H1 (cell line): ENCODE results near the gene GAMT. TPM values are rescaled to one million over a fixed set of nuclear protein-coding genes. Genes with fewer than 3 reads are reported as not detected.
A peak's percentile ranks its signal among the peaks of the same experiment; 100 is the strongest.

Source experiments
- CTCF ChIA-PET: fragments of 300-600 bp; sonication (Branson Sonifier 250); formaldehyde crosslinking; loops from one replicate; lab custom pipeline; 2021; ENCODE audit not compliant: partially characterized antibody; lab: Charles Lee
- POLR2A ChIA-PET: fragments of 300-600 bp; sonication (Branson Sonifier 250); formaldehyde crosslinking; loops from one replicate; lab custom pipeline; 2021; ENCODE audit warnings: inconsistent platforms; ENCODE audit not compliant: partially characterized antibody; lab: Charles Lee
- DNase-seq, 2 experiments: peaks; one replicate each; pipeline versions ENCODE4 v3.0.0 to v3.0.0-alpha.2; 2010 to 2022; ENCODE audit warnings: low spot score in 2 of 2, low read depth in 1 of 2, mixed read lengths in 1 of 2
- FAIRE-seq: peaks from 2 replicates; lab custom pipeline; 2011; peaks lifted over from hg19 to GRCh38; lab: Jason Lieb, UNC
- H2AFZ ChIP-seq: 2 replicates; pipeline ENCODE4 v1.8.1; 2012; ENCODE audit warnings: low read length, inconsistent platforms
- H2AK5ac ChIP-seq: 2 replicates; pipeline ENCODE4 v1.6.1; 2013; ENCODE audit warnings: low read depth, low read length
- H2BK120ac ChIP-seq: replicated peaks from 2 replicates; pipeline ENCODE3; 2013; ENCODE audit warnings: low read depth, low read length, inconsistent platforms
- H2BK12ac ChIP-seq: 2 replicates; pipeline ENCODE4 v1.6.1; 2013; ENCODE audit warnings: low read depth, low read length
- H2BK15ac ChIP-seq: 2 replicates; pipeline ENCODE4 v1.6.1; 2013; ENCODE audit warnings: low read length
- H2BK20ac ChIP-seq: 2 replicates; pipeline ENCODE4 v1.6.1; 2013; ENCODE audit warnings: low read length
- H2BK5ac ChIP-seq: 2 replicates; pipeline ENCODE4 v1.6.1; 2013; ENCODE audit warnings: low read depth, low read length
- H3K14ac ChIP-seq: 2 replicates; pipeline ENCODE4 v1.6.1; 2013; ENCODE audit warnings: inconsistent platforms; ENCODE audit not compliant: insufficient read length
- H3K18ac ChIP-seq: 2 replicates; pipeline ENCODE4 v1.6.1; 2013; ENCODE audit warnings: low read length; ENCODE audit errors: extremely low read depth
- H3K23ac ChIP-seq: 2 replicates; pipeline ENCODE4 v1.6.1; 2013; ENCODE audit warnings: inconsistent platforms; ENCODE audit not compliant: insufficient read length
- H3K23me2 ChIP-seq: 2 replicates; pipeline ENCODE4 v1.6.1; 2013; ENCODE audit warnings: low read depth, low read length
- H3K27ac ChIP-seq: 2 replicates; pipeline ENCODE4 v1.6.1; 2011; ENCODE audit warnings: low read depth, low read length, inconsistent platforms
- H3K27me3 ChIP-seq, 4 experiments: replicated peaks in 1 of 4; 1 replicate in 1 of 4; 2 replicates in 3 of 4; pipeline versions ENCODE4 v1.6.1 to v1.8.1; 2011 to 2013; ENCODE audit warnings: low read length in 3 of 4, mild to moderate bottlenecking in 3 of 4, inconsistent platforms in 2 of 4, mixed read lengths in 2 of 4, moderate library complexity in 1 of 4; ENCODE audit not compliant: control insufficient read depth in 3 of 4, insufficient read depth in 3 of 4; ENCODE audit errors: extremely low read depth in 1 of 4
- H3K36me3 ChIP-seq, 4 experiments: 2 replicates each; pipeline versions ENCODE4 v1.6.1 to v1.8.1; 2011 to 2013; ENCODE audit warnings: mild to moderate bottlenecking in 4 of 4, low read length in 3 of 4, moderate library complexity in 2 of 4, control low read depth in 1 of 4, inconsistent platforms in 1 of 4; ENCODE audit not compliant: insufficient read depth in 4 of 4, control insufficient read depth in 2 of 4
- H3K4ac ChIP-seq: replicated peaks from 2 replicates; pipeline ENCODE3; 2013; ENCODE audit warnings: low read length, low read depth, mixed read lengths, inconsistent platforms; ENCODE audit not compliant: insufficient read length
- H3K4me1 ChIP-seq, 4 experiments: replicated peaks in 1 of 4; 1 replicate in 1 of 4; 2 replicates in 3 of 4; pipeline versions ENCODE4 v1.6.1 to v1.8.1; 2011 to 2013; ENCODE audit warnings: low read length in 3 of 4, inconsistent platforms in 2 of 4, mixed read lengths in 1 of 4; ENCODE audit not compliant: insufficient read depth in 4 of 4, control insufficient read depth in 3 of 4
- H3K4me2 ChIP-seq, 2 experiments: 2 replicates each; pipeline versions ENCODE4 v1.6.1 to v1.8.1; 2011 to 2013; ENCODE audit warnings: low read depth in 2 of 2, low read length in 2 of 2, control low read depth in 1 of 2, inconsistent platforms in 1 of 2, mild to moderate bottlenecking in 1 of 2; ENCODE audit not compliant: insufficient read depth in 1 of 2
- H3K4me3 ChIP-seq, 4 experiments: fragments of 200-600, 300-600 bp in 1 of 4; sonication (generic), shearing (Covaris generic), sonication (Bioruptor Twin) in 1 of 4; 2 replicates each; pipeline versions ENCODE4 v1.5.1 to v1.8.1; 2011 to 2016; ENCODE audit warnings: low read length in 4 of 4, low read depth in 3 of 4, control low read depth in 2 of 4, inconsistent platforms in 2 of 4, mild to moderate bottlenecking in 2 of 4, mixed read lengths in 1 of 4, moderate library complexity in 1 of 4; ENCODE audit not compliant: insufficient read depth in 2 of 4; ENCODE audit errors: extremely low read depth in 1 of 4
- H3K56ac ChIP-seq: replicated peaks from 2 replicates; pipeline ENCODE3; 2013; ENCODE audit warnings: low read depth, mild to moderate bottlenecking, mixed read lengths, low read length, inconsistent platforms; ENCODE audit not compliant: insufficient read length
- H3K79me1 ChIP-seq: 2 replicates; pipeline ENCODE4 v1.6.1; 2013; ENCODE audit warnings: low read depth, low read length, control low read depth
- H3K79me2 ChIP-seq, 2 experiments: 2 replicates each; pipeline versions ENCODE4 v1.6.1 to v1.8.1; 2012 to 2013; ENCODE audit warnings: low read length in 2 of 2, mild to moderate bottlenecking in 2 of 2, inconsistent platforms in 1 of 2; ENCODE audit not compliant: insufficient read depth in 2 of 2, control insufficient read depth in 1 of 2
- H3K9ac ChIP-seq, 4 experiments: replicated peaks in 1 of 4; 1 replicate in 1 of 4; 2 replicates in 3 of 4; pipeline versions ENCODE4 v1.6.1 to v1.8.1; 2011 to 2013; ENCODE audit warnings: low read depth in 3 of 4, low read length in 3 of 4, control low read depth in 2 of 4, mild to moderate bottlenecking in 2 of 4, moderate library complexity in 2 of 4, inconsistent platforms in 1 of 4; ENCODE audit errors: extremely low read depth in 1 of 4
- H3K9me3 ChIP-seq, 2 experiments: 2 replicates each; pipeline versions ENCODE4 v1.6.1 to v1.8.1; 2012 to 2013; ENCODE audit warnings: mild to moderate bottlenecking in 2 of 2, moderate library complexity in 2 of 2, control low read depth in 1 of 2, inconsistent platforms in 1 of 2, low read depth in 1 of 2, low read length in 1 of 2, mixed read lengths in 1 of 2; ENCODE audit not compliant: insufficient read depth in 2 of 2
- H4K20me1 ChIP-seq, 2 experiments: replicated peaks in 1 of 2; 2 replicates each; pipeline versions ENCODE3 to v1.8.1; 2011 to 2013; ENCODE audit warnings: inconsistent platforms in 2 of 2, low read length in 2 of 2, mild to moderate bottlenecking in 1 of 2; ENCODE audit not compliant: insufficient read depth in 2 of 2, control insufficient read depth in 1 of 2
- H4K5ac ChIP-seq: 2 replicates; pipeline ENCODE4 v1.6.1; 2013; ENCODE audit warnings: low read length, low read depth, mixed read lengths, inconsistent platforms; ENCODE audit not compliant: insufficient read length
- H4K8ac ChIP-seq: 2 replicates; pipeline ENCODE4 v1.8.0; 2013; ENCODE audit warnings: mild to moderate bottlenecking, moderate library complexity, low read length, inconsistent platforms; ENCODE audit not compliant: insufficient read depth; ENCODE audit errors: extremely low read depth
- H4K91ac ChIP-seq: replicated peaks from 2 replicates; pipeline ENCODE3; 2013; ENCODE audit warnings: low read length, mixed read lengths, inconsistent platforms; ENCODE audit not compliant: insufficient read length
- FOSL1 ChIP-seq: IDR thresholded peaks from 2 replicates; pipeline ENCODE4 v1.6.1; 2011; ENCODE audit warnings: mild to moderate bottlenecking, low read depth, low read length, moderate library complexity; ENCODE audit not compliant: insufficient read depth
- WGBS, 2 experiments: shearing (Covaris generic) in 1 of 2; methylation state at CpG; one replicate each; pipeline versions ENCODE4 v1.1.6 to v1.1.7; 2013 to 2015; ENCODE audit warnings: low lambda C conversion rate in 2 of 2, mixed read lengths in 2 of 2, inconsistent platforms in 1 of 2, low coverage in 1 of 2, missing lambda C conversion rate in 1 of 2; ENCODE audit not compliant: insufficient replicate concordance in 2 of 2, insufficient coverage in 1 of 2, insufficient read length in 1 of 2; ENCODE audit errors: extremely low coverage in 1 of 2, missing lambda C conversion rate in 1 of 2; 5-methylcytosine and 5-hydroxymethylcytosine counted together
- polyA plus RNA-seq, 7 experiments: library from polyadenylated mRNA; depleted of rRNA in 3 of 7; stranded (reverse) in 5 of 7; unstranded in 2 of 7; fragments of >200 nt in 5 of 7; fragments of 200-250 nt in 2 of 7; gene quantifications; 1 replicate in 5 of 7; 2 replicates in 1 of 7; 4 replicates in 1 of 7; pipeline versions ENCODE4 v1.2.1 to v1.2.3, GENCODE V29; 2011 to 2013; ENCODE audit warnings: missing spikeins in 2 of 7, mixed read lengths in 2 of 7
- total RNA-seq: library from RNA; stranded (reverse); fragmentation: NEBNext Ultra II Directional; extraction: Animal tissue kit (Norgen Biotek cat#: 25700); gene quantifications from 2 replicates; pipeline ENCODE4 v1.2.1, GENCODE V29; 2021

GAMT gene
- total and polyA plus RNA-seq, 2 of the 8 experiments (the other 6 are each of a cell fraction or from before 2014, with no cell fraction given), result 17.2 to 35.6 TPM

- Histone ChIP-seq H4K5ac (no peak overlapping the region), H2BK20ac (no peak overlapping the region), H3K4me3 (no peak overlapping the region), H2BK120ac (no peak overlapping the region), H3K4ac (no peak overlapping the region), H2AK5ac (no peak overlapping the region), H3K79me2 (peaks cover 34 to 93% of the 10 kb centered on the region in 2 experiments), H3K9me3 (no peaks in the 10 kb centered on the region), H3K18ac (no peak overlapping the region), H3K4me2 (peak overlapping the region in 1 of 2 experiments; percentile 8; a peak in 1 of 4 replicates), H3K23ac (no peak overlapping the region), H3K27ac (0 out of 2 replicates have a peak overlapping the region, but pooled peaks have one; percentile 34), H3K23me2 (peaks cover 2% of the 10 kb centered on the region; the same call in 1 of the 2 replicates), H3K79me1 (peaks cover 28% of the 10 kb centered on the region), H4K20me1 (peaks cover 52 to 57% of the 10 kb centered on the region in 2 experiments), H4K8ac (peak overlapping the region; percentile 35; the same call in 1 of the 2 replicates), H3K36me3 (peaks cover 23 to 54% (median 40%) of the 10 kb centered on the region in 4 experiments), H2BK12ac (no peak overlapping the region), H2BK5ac (peak overlapping the region; percentile 7; the same call in 1 of the 2 replicates), H3K4me1 (peaks cover 8 to 27% (median 17%) of the 10 kb centered on the region in 4 experiments), H3K14ac (no peak overlapping the region), H4K91ac (no peak overlapping the region), H2BK15ac (no peak overlapping the region), H2AFZ (no peak overlapping the region), H3K27me3 (no peaks in the 10 kb centered on the region), H3K56ac (no peak overlapping the region), H3K9ac (peak overlapping the region in 1 of 4 experiments; percentile 15; a peak in 1 of 7 replicates)
- WGBS, 2 experiments, result 95% methylated on average over 30 of the region's 30 CpGs; no CpG with 5 or more reads in 1 of the 2 experiments
- no peak for DNase-seq
- ChIA-PET CTCF (interaction anchor here (0.7 to 1.3 kb wide), 2 partner anchors 12 to 13 kb away, joined by 3 read pairs; no protein-coding TSS in a partner anchor), POLR2A (interaction anchor here (0.8 to 2.4 kb wide), 8 partner anchors 9 to 57 kb away, joined by 3 to 9 read pairs (median 4); no protein-coding TSS in a partner anchor)
- FAIRE-seq, result no peak
- TF ChIP-seq FOSL1, result no peak
These were observed 16.5 kb upstream of the GAMT start for GRCh38 chr19:1417681-1418495.
